OCI-LY1 (cell line): ENCODE measurements around the gene HIRIP3.

Source experiments
- EZH2 ChIP-seq: fragments of 200-600 bp; sonication (generic), shearing (Covaris generic); IDR thresholded peaks from 2 replicates; pipeline ENCODE4 v1.8.0; 2017; ENCODE audit warnings: borderline replicate concordance, mixed run types, mild to moderate bottlenecking, antibody characterized with exemption, low read length, moderate library complexity, mixed read lengths
- TF ChIP-seq, protein P1 (sequence below): fragments of 200-600 bp; sonication (generic), shearing (Covaris generic); IDR thresholded peaks from 2 replicates; pipeline ENCODE4 v1.5.1; 2017; ENCODE audit warnings: mild to moderate bottlenecking, antibody characterized with exemption, low read length, moderate library complexity, mixed read lengths

GRCh38 chr16:29986231-29986630, 9.2 kb downstream of the HIRIP3 start:
- TF ChIP-seq, protein P1, sequence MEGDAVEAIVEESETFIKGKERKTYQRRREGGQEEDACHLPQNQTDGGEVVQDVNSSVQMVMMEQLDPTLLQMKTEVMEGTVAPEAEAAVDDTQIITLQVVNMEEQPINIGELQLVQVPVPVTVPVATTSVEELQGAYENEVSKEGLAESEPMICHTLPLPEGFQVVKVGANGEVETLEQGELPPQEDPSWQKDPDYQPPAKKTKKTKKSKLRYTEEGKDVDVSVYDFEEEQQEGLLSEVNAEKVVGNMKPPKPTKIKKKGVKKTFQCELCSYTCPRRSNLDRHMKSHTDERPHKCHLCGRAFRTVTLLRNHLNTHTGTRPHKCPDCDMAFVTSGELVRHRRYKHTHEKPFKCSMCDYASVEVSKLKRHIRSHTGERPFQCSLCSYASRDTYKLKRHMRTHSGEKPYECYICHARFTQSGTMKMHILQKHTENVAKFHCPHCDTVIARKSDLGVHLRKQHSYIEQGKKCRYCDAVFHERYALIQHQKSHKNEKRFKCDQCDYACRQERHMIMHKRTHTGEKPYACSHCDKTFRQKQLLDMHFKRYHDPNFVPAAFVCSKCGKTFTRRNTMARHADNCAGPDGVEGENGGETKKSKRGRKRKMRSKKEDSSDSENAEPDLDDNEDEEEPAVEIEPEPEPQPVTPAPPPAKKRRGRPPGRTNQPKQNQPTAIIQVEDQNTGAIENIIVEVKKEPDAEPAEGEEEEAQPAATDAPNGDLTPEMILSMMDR, result no peak
- TF ChIP-seq EZH2, result no peak
